Activated CD4-positive, alpha-beta T cell treated with anti-CD3 and anti-CD28 coated beads, Interleukin-2, amount 10 ng/mL, durations not matched to agents 7 days and 5 days (primary cell): ENCODE results near the gene CUX1. TPM values are rescaled to one million over a fixed set of nuclear protein-coding genes. Genes with fewer than 3 reads are reported as not detected.
"Not testable (repeated sequence)": the region's sequence is repeated elsewhere in the genome, so short reads cannot be mapped to it uniquely, and the experiment has no call there.

Source experiments
- CTCF ChIA-PET: fragments of 350-600 bp; sonication (Branson Sonifier 250); formaldehyde crosslinking; loops from one replicate; lab custom pipeline; 2021; ENCODE audit warnings: antibody characterized with exemption; lab: Charles Lee
- POLR2A ChIA-PET: fragments of 350-600 bp; sonication (Branson Sonifier 250); formaldehyde crosslinking; loops from one replicate; lab custom pipeline; 2021; ENCODE audit warnings: antibody characterized with exemption; lab: Charles Lee
- DNase-seq: peaks from one replicate; pipeline ENCODE4 v3.0.0-alpha.2; 2020
- H3K27ac Mint-ChIP-seq: one replicate; pipeline ENCODE4 v1.8.0; 2021; ENCODE audit warnings: mild to moderate bottlenecking, moderate library complexity, mixed read lengths
- H3K27me3 Mint-ChIP-seq: one replicate; pipeline ENCODE4 v1.8.0; 2021; ENCODE audit warnings: mixed read lengths
- H3K36me3 Mint-ChIP-seq: one replicate; pipeline ENCODE4 v1.8.0; 2021; ENCODE audit warnings: low read depth, mixed read lengths
- H3K4me1 Mint-ChIP-seq: one replicate; pipeline ENCODE4 v1.8.0; 2021; ENCODE audit warnings: mixed read lengths
- H3K4me3 Mint-ChIP-seq: one replicate; pipeline ENCODE4 v1.8.0; 2021; ENCODE audit warnings: mild to moderate bottlenecking, moderate library complexity, mixed read lengths
- H3K9me3 Mint-ChIP-seq: one replicate; pipeline ENCODE4 v1.8.0; 2021; ENCODE audit warnings: mixed read lengths
- total RNA-seq, 2 experiments: library from RNA; stranded (reverse); gene quantifications; one replicate each; pipeline ENCODE4 v1.2.3, GENCODE V29; 2021

The CUX1 gene
- total RNA-seq, 2 experiments from 2014 or later, result 27.8 to 34.7 TPM

DNA sequence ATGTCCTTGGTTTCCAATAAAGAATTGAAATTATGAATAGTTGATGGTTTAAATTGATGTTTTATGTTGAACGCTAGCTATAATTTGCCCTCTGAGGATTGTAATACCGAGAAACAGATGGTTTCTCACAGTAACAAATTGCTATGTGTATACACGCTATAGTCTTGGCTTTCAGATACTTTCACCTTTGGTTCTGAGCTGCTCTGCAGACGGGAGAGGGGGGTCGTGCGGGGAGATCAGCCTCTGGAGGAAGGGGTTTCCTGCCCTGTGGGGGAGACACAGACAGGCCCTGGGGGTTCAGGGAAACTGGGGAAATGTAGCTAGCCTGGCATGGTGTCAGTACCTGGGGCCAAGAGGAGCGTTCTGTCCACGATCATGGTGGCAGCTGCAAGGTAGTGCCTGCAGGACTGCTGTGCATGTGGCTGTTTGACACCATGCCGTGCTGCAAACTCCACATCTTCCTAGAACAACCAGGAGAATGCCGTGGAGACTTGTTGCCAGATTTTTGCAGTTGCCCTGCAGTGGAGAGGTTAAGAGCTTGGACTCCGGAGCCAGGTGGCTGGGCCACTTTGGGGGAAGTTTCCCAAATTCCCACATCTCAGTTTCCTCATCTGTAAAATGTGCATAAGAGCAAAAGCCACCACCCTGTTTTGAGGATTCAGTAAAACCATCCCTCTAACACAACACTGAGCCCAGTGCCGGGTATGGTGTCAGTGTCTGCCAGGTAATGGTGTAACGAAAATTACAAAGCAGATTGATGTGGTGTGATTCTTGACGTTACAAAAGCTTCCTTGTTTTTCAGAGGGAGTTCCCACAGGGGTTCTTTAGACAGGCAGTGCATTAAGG, 167.9 kb downstream of the CUX1 start:
- H3K36me3 Mint-ChIP-seq, result no peaks in the 10 kb centered on the region
- H3K9me3 Mint-ChIP-seq, result peaks cover 2% of the 10 kb centered on the region
- H3K4me3 Mint-ChIP-seq, result no peak overlapping the region
- peaks cover 5% of the 10 kb centered on the region for H3K4me1 Mint-ChIP-seq
- H3K27me3 Mint-ChIP-seq, result no peaks in the 10 kb centered on the region
- no peak overlapping the region for H3K27ac Mint-ChIP-seq
- DNase-seq, result no peak
- ChIA-PET POLR2A (no interaction called here), CTCF (interaction anchor here (0.5 to 1.2 kb wide), 2 partner anchors 8 to 177 kb away, joined by 3 read pairs; no protein-coding TSS in a partner anchor)

GRCh38 chr7:101985903-101986734, 168.7 kb downstream of the CUX1 start:
- DNase-seq, result no peak
- Mint-ChIP-seq H3K27me3 (no peaks in the 10 kb centered on the region), H3K4me1 (peaks cover 13% of the 10 kb centered on the region), H3K27ac (no peak overlapping the region), H3K9me3 (peaks cover 2% of the 10 kb centered on the region), H3K4me3 (no peak overlapping the region), H3K36me3 (no peaks in the 10 kb centered on the region)
- CTCF ChIA-PET, result interaction anchor here (0.5 to 1.2 kb wide), 2 partner anchors 9 to 243 kb away, joined by 3 read pairs; no protein-coding TSS in a partner anchor
- POLR2A ChIA-PET, result no interaction called here

DNA sequence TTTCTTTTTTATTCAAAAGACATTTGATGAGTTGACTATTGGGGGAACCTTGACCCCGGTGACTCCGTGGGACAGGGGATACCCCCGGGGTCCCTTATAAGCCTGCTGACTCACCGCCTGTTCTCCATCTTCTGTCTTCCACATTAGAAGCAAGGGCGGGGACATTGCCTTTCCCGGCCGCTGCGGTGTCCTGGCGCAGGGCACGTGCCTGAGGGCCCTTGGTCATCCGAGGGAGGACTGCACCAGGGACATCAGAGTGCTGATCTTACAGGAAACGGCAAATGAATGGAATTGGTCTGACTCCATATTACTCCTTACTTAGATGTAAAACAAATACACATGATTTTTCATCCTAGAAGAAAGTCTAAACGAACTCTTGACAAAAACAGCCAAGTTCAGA, 170.1 kb downstream of the CUX1 start:
- Mint-ChIP-seq H3K4me3 (no peak overlapping the region), H3K27me3 (no peaks in the 10 kb centered on the region), H3K9me3 (peaks cover 2% of the 10 kb centered on the region), H3K36me3 (no peaks in the 10 kb centered on the region), H3K4me1 (peaks cover 14% of the 10 kb centered on the region), H3K27ac (no peak overlapping the region)
- ChIA-PET CTCF (no interaction called here), POLR2A (no interaction called here)
- no peak for DNase-seq

- DNase-seq, H3K9me3 Mint-ChIP-seq, CTCF ChIA-PET, H3K27ac Mint-ChIP-seq, H3K36me3 Mint-ChIP-seq, H3K27me3 Mint-ChIP-seq, POLR2A ChIA-PET, H3K4me3 Mint-ChIP-seq: not testable (repeated sequence)
- peaks cover 14% of the 10 kb centered on the region for H3K4me1 Mint-ChIP-seq
Observed at GRCh38 chr7:101988060-101988459, 170.6 kb downstream of the CUX1 start.

GRCh38 chr7:101988513-101988912, 171.1 kb downstream of the CUX1 start:
- no peaks in the 10 kb centered on the region for H3K9me3 Mint-ChIP-seq

GRCh38 chr7:101989101-101989500, 171.7 kb downstream of the CUX1 start:
- Mint-ChIP-seq H3K27me3 (no peaks in the 10 kb centered on the region), H3K27ac (no peak overlapping the region), H3K9me3 (no peaks in the 10 kb centered on the region), H3K4me3 (no peak overlapping the region), H3K36me3 (no peaks in the 10 kb centered on the region), H3K4me1 (peaks cover 14% of the 10 kb centered on the region)
- no peak for DNase-seq
- ChIA-PET POLR2A (no interaction called here), CTCF (interaction anchor here (0.6 kb wide), 1 partner anchor 132 kb away, joined by 3 read pairs; no protein-coding TSS in a partner anchor)

More at GRCh38 chr7:101988513-101988912, 171.1 kb downstream of the CUX1 start:
- Mint-ChIP-seq H3K4me3 (no peak overlapping the region), H3K27ac (no peak overlapping the region), H3K4me1 (peaks cover 14% of the 10 kb centered on the region), H3K36me3 (no peaks in the 10 kb centered on the region), H3K27me3 (no peaks in the 10 kb centered on the region)
- ChIA-PET CTCF (no interaction called here), POLR2A (no interaction called here)
- no peak for DNase-seq

- peak overlapping the region; percentile 76 for H3K27ac Mint-ChIP-seq
- ChIA-PET CTCF (no interaction called here), POLR2A (interaction anchor here (0.5 kb wide), 2 partner anchors 24 to 436 kb away, joined by 4 to 8 read pairs; no protein-coding TSS in a partner anchor)
- peak overlapping the region; percentile 58 for H3K4me3 Mint-ChIP-seq
- no peaks in the 10 kb centered on the region for H3K27me3 Mint-ChIP-seq
- H3K4me1 Mint-ChIP-seq, result peaks cover 14% of the 10 kb centered on the region
- H3K9me3 Mint-ChIP-seq, result no peaks in the 10 kb centered on the region
- no peak for DNase-seq
- no peaks in the 10 kb centered on the region for H3K36me3 Mint-ChIP-seq
Observed at GRCh38 chr7:101990811-101991418, 173.5 kb downstream of the CUX1 start.

- Mint-ChIP-seq H3K27ac (no peak overlapping the region), H3K27me3 (no peaks in the 10 kb centered on the region), H3K4me3 (no peak overlapping the region), H3K36me3 (no peaks in the 10 kb centered on the region), H3K4me1 (peaks cover 14% of the 10 kb centered on the region), H3K9me3 (no peaks in the 10 kb centered on the region)
- ChIA-PET CTCF (interaction anchor here (1.5 kb wide), 1 partner anchor 12 kb away, joined by 3 read pairs; no protein-coding TSS in a partner anchor), POLR2A (no interaction called here)
- DNase-seq, result no peak
Observed at GRCh38 chr7:101991860-101992259, 174.4 kb downstream of the CUX1 start.

- Mint-ChIP-seq H3K27me3 (no peaks in the 10 kb centered on the region), H3K9me3 (no peaks in the 10 kb centered on the region), H3K27ac (no peak overlapping the region), H3K4me3 (no peak overlapping the region), H3K36me3 (no peaks in the 10 kb centered on the region), H3K4me1 (peaks cover 14% of the 10 kb centered on the region)
- DNase-seq, result no peak
- ChIA-PET CTCF (interaction anchor here (1.5 kb wide), 1 partner anchor 11 kb away, joined by 3 read pairs; no protein-coding TSS in a partner anchor), POLR2A (interaction anchor here (0.6 kb wide), 1 partner anchor 144 kb away, joined by 8 read pairs; no protein-coding TSS in a partner anchor)
Observed at GRCh38 chr7:101993311-101993710, 175.9 kb downstream of the CUX1 start.

DNA sequence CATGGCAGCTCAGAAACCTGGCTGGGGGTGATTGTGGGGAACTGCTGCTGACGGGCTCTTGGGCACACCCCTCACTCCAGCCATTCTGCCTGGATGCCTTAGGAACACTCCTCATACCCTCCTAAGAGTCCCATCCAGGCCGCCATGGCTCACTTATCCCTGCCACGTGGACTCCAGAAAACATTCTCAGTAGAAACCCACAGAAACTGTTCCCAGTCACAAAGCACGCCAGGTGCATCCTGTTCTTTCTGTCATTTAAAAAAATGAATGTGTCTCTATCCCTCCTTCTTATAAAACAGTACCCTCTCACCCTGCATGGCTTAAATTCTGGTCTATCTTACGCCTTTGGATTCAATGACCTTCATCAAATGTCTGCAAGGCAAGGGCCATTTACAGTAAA, 177.7 kb downstream of the CUX1 start:
- no peak for DNase-seq
- Mint-ChIP-seq H3K4me1 (peaks cover 10% of the 10 kb centered on the region), H3K27ac (no peak overlapping the region), H3K27me3 (no peaks in the 10 kb centered on the region), H3K36me3 (no peaks in the 10 kb centered on the region), H3K9me3 (no peaks in the 10 kb centered on the region), H3K4me3 (no peak overlapping the region)
- POLR2A ChIA-PET, result no interaction called here
- CTCF ChIA-PET, result no interaction called here

GRCh38 chr7:101996131-101996691, 178.8 kb downstream of the CUX1 start:
- Mint-ChIP-seq H3K4me1 (peaks cover under 1% of the 10 kb centered on the region), H3K9me3 (no peaks in the 10 kb centered on the region), H3K36me3 (no peaks in the 10 kb centered on the region), H3K27me3 (no peaks in the 10 kb centered on the region), H3K27ac (no peak overlapping the region), H3K4me3 (no peak overlapping the region)
- DNase-seq, result no peak
- ChIA-PET POLR2A (no interaction called here), CTCF (no interaction called here)

DNA sequence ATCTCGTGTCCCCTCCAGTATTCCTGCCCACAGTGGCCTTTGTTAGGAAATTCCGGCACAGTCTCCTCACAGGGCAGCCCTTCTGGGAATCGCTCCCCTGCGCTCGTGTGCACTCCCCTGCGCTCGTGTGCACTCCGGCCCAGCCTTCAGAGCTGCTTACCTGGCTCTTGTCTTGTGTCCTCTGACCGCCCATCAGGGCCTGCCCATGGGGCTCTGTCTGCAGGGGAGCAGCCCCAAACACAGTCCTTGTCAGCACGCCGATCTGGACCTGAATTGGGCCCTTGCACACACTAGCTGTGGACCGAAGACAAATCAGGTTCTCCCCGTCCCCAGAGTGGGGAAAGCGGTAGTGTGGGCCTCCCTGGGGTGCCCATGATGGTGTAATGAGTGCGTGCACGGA, 179.4 kb downstream of the CUX1 start:
- H3K27me3 Mint-ChIP-seq, result no peaks in the 10 kb centered on the region
- ChIA-PET CTCF (interaction anchor here (1.2 kb wide), 1 partner anchor 12 kb away, joined by 3 read pairs; no protein-coding TSS in a partner anchor), POLR2A (no interaction called here)
- no peaks in the 10 kb centered on the region for H3K36me3 Mint-ChIP-seq
- H3K4me3 Mint-ChIP-seq, result no peak overlapping the region
- H3K9me3 Mint-ChIP-seq, result no peaks in the 10 kb centered on the region
- H3K27ac Mint-ChIP-seq, result no peak overlapping the region
- no peaks in the 10 kb centered on the region for H3K4me1 Mint-ChIP-seq
- no peak for DNase-seq
